HEK293 (cell line): Measurements from ENCODE around the gene NATD1.

ENCODE experiments used
- CTCF ChIA-PET: fragments of 350-600 bp; formaldehyde crosslinking; extraction: SDS; loops from one replicate; lab custom pipeline; 2021; ENCODE audit warnings: antibody characterized with exemption; lab: Yijun Ruan, JAX
- POLR2A ChIA-PET: fragments of 300-600 bp; formaldehyde crosslinking; extraction: SDS; loops from one replicate; lab custom pipeline; 2020; ENCODE audit warnings: antibody characterized with exemption, inconsistent platforms; lab: Yijun Ruan, JAX
- H3K27ac ChIP-seq: fragments of 200-500 bp; sonication (Bioruptor generic); 2 replicates; pipeline ENCODE4 v1.5.1; 2014; ENCODE audit warnings: low read depth, low read length, control low read depth, inconsistent platforms; ENCODE audit errors: extremely low read depth
- H3K36me3 ChIP-seq, 2 experiments: fragments of 200-500 bp in 1 of 2; sonication (Bioruptor generic) in 1 of 2; 1 replicate in 1 of 2; 2 replicates in 1 of 2; pipeline ENCODE4 v1.5.1; 2014 to 2017; ENCODE audit warnings: inconsistent platforms in 2 of 2, low read length in 2 of 2; ENCODE audit not compliant: control insufficient read depth in 2 of 2, insufficient read depth in 1 of 2
- H3K4me1 ChIP-seq: fragments of 200-500 bp; sonication (Bioruptor generic); 2 replicates; pipeline ENCODE4 v1.5.1; 2014; ENCODE audit warnings: mild to moderate bottlenecking, low read length, inconsistent platforms; ENCODE audit not compliant: control insufficient read depth, insufficient read depth
- H3K4me3 ChIP-seq: 2 replicates; pipeline ENCODE4 v1.5.1; 2011; ENCODE audit warnings: low read depth, mild to moderate bottlenecking, control low read depth, low read length, moderate library complexity
- H3K9me3 ChIP-seq: fragments of 200-500 bp; sonication (Bioruptor generic); 2 replicates; pipeline ENCODE4 v1.5.1; 2014; ENCODE audit warnings: low read depth, low read length, inconsistent platforms; ENCODE audit not compliant: control insufficient read depth, insufficient read depth
- ATF2 ChIP-seq: fragments of 450-650 bp; formaldehyde crosslinking; IDR thresholded peaks from 2 replicates; pipeline ENCODE4 v1.5.1; 2016; ENCODE audit warnings: missing biosample characterization, missing genetic modification characterization, low read depth
- MYNN ChIP-seq: fragments of 450-650 bp; formaldehyde crosslinking; IDR thresholded peaks from 2 replicates; pipeline ENCODE4 v1.5.1; 2016; ENCODE audit warnings: missing biosample characterization, missing genetic modification characterization, borderline replicate concordance
- OSR2 ChIP-seq: fragments of 450-650 bp; formaldehyde crosslinking; IDR thresholded peaks from 2 replicates; pipeline ENCODE4 v1.5.1; 2016; ENCODE audit warnings: missing biosample characterization, missing genetic modification characterization
- SP2 ChIP-seq: fragments of 450-650 bp; formaldehyde crosslinking; IDR thresholded peaks from 2 replicates; pipeline ENCODE4 v1.5.1; 2016; ENCODE audit warnings: missing biosample characterization, missing genetic modification characterization
- TRIM28 ChIP-seq: IDR thresholded peaks from 2 replicates; pipeline ENCODE4 v1.6.1; 2011; ENCODE audit warnings: low read length, control low read depth, borderline replicate concordance
- YY1 ChIP-seq: fragments of 450-650 bp; formaldehyde crosslinking; IDR thresholded peaks from 2 replicates; pipeline ENCODE4 v1.5.1; 2018; ENCODE audit warnings: missing biosample characterization, missing genetic modification characterization
- ZIC2 ChIP-seq: fragments of 450-650 bp; formaldehyde crosslinking; IDR thresholded peaks from 2 replicates; pipeline ENCODE4 v1.5.1; 2016; ENCODE audit warnings: missing biosample characterization, missing genetic modification characterization
- ZNF133 ChIP-seq: fragments of 450-650 bp; formaldehyde crosslinking; IDR thresholded peaks from 2 replicates; pipeline ENCODE4 v1.5.1; 2016; ENCODE audit warnings: missing biosample characterization, missing genetic modification characterization
- ZNF16 ChIP-seq: fragments of 450-650 bp; formaldehyde crosslinking; IDR thresholded peaks from 2 replicates; pipeline ENCODE4 v1.5.1; 2016; ENCODE audit warnings: low read depth, missing biosample characterization, missing genetic modification characterization
- ZNF324 ChIP-seq: fragments of 450-650 bp; formaldehyde crosslinking; IDR thresholded peaks from 2 replicates; pipeline ENCODE4 v1.5.1; 2016; ENCODE audit warnings: missing biosample characterization, missing genetic modification characterization
- ZNF48 ChIP-seq: fragments of 450-650 bp; formaldehyde crosslinking; IDR thresholded peaks from 2 replicates; pipeline ENCODE4 v1.5.1; 2016; ENCODE audit warnings: missing biosample characterization, missing genetic modification characterization
- ZNF521 ChIP-seq: fragments of 450-650 bp; formaldehyde crosslinking; IDR thresholded peaks from 2 replicates; pipeline ENCODE4 v1.5.1; 2017; ENCODE audit warnings: missing biosample characterization, mild to moderate bottlenecking, missing genetic modification characterization
- ZNF768 ChIP-seq: fragments of 450-650 bp; formaldehyde crosslinking; IDR thresholded peaks from 2 replicates; pipeline ENCODE4 v1.5.1; 2018; ENCODE audit warnings: missing biosample characterization, mild to moderate bottlenecking, missing genetic modification characterization
- ZNF830 ChIP-seq: fragments of 450-650 bp; IDR thresholded peaks from 2 replicates; pipeline ENCODE4 v1.5.0; 2018; ENCODE audit warnings: missing biosample characterization, missing genetic modification characterization, low read depth, mild to moderate bottlenecking, moderate library complexity
- ZXDB ChIP-seq: fragments of 450-650 bp; formaldehyde crosslinking; IDR thresholded peaks from 2 replicates; pipeline ENCODE4 v1.5.1; 2016; ENCODE audit warnings: missing biosample characterization, missing genetic modification characterization
- TF ChIP-seq, protein P1 (sequence below): fragments of 450-650 bp; formaldehyde crosslinking; conservative IDR thresholded peaks from 2 replicates; pipeline ENCODE4 v1.5.1; 2016; ENCODE audit warnings: low read depth, missing biosample characterization, missing genetic modification characterization
- TF ChIP-seq, protein P2 (sequence below): fragments of 450-650 bp; formaldehyde crosslinking; IDR thresholded peaks from 2 replicates; pipeline ENCODE4 v1.5.1; 2017; ENCODE audit warnings: missing biosample characterization, mild to moderate bottlenecking, missing genetic modification characterization, moderate library complexity
- TF ChIP-seq, protein P3 (sequence below): fragments of 450-650 bp; IDR thresholded peaks from 2 replicates; pipeline ENCODE4 v1.5.1; 2018; ENCODE audit warnings: missing biosample characterization, mild to moderate bottlenecking, missing genetic modification characterization

Gene NATD1

DNA sequence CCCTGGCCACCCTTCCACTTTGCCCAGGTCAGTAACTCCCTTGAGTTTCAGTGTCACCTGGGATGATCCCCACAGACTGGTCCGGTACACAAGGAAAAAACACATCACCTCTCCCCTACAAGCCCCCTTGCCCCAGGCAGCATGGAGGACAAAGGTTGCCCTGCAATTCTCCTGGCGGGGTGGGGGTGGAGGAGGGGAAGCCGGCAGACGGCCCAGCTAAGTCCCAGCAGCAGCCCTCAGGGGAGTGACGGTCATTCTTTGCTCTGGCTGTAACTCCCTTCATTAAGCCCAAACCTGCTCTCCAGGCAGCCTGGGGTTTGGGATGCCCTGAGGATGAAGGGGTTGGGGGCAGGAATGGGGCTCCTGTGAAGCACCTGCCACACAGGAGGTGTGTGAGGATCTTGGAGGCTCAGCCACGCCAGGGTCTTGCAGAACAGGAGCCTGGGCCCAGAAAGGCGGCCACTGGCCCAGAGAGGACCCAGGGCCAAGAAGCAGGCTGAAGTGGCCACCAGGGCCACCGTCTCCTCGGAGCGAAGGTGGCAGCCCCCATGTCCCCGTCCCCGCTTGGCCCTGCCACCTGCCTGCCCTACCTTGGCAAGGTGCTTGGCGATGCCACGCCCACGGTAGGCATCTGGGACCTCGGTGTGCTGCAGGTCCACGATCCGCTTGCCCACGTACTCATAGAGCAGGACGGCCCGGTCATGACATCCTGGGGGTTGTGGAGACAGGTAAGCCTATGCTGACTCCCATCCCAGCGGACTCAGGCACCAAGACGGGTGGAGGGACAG lies 9.5 kb downstream of the NATD1 start:
- no peak overlapping the region for H3K27ac ChIP-seq
- no peaks in the 10 kb centered on the region; the same call in 1 of the 2 replicates for H3K4me1 ChIP-seq
- ChIA-PET CTCF (no interaction called here), POLR2A (no interaction called here)
- H3K9me3 ChIP-seq = no peaks in the 10 kb centered on the region
- peaks cover 0 to 12% of the 10 kb centered on the region in 2 experiments; a peak in 2 of 3 replicates for H3K36me3 ChIP-seq
- H3K4me3 ChIP-seq = no peak overlapping the region
- TF ChIP-seq SP2 = no peak
- no peak for TF ChIP-seq ZNF133
- no peak for TF ChIP-seq ZNF16 (tag by site-specific recombination)
- no peak for TF ChIP-seq ZNF830 (tag by site-specific recombination)
- TF ChIP-seq, protein P1, sequence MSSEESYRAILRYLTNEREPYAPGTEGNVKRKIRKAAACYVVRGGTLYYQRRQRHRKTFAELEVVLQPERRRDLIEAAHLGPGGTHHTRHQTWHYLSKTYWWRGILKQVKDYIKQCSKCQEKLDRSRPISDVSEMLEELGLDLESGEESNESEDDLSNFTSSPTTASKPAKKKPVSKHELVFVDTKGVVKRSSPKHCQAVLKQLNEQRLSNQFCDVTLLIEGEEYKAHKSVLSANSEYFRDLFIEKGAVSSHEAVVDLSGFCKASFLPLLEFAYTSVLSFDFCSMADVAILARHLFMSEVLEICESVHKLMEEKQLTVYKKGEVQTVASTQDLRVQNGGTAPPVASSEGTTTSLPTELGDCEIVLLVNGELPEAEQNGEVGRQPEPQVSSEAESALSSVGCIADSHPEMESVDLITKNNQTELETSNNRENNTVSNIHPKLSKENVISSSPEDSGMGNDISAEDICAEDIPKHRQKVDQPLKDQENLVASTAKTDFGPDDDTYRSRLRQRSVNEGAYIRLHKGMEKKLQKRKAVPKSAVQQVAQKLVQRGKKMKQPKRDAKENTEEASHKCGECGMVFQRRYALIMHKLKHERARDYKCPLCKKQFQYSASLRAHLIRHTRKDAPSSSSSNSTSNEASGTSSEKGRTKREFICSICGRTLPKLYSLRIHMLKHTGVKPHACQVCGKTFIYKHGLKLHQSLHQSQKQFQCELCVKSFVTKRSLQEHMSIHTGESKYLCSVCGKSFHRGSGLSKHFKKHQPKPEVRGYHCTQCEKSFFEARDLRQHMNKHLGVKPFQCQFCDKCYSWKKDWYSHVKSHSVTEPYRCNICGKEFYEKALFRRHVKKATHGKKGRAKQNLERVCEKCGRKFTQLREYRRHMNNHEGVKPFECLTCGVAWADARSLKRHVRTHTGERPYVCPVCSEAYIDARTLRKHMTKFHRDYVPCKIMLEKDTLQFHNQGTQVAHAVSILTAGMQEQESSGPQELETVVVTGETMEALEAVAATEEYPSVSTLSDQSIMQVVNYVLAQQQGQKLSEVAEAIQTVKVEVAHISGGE (tag by site-specific recombination) = no peak
- TF ChIP-seq YY1 (tag by site-specific recombination) = no peak
- TF ChIP-seq ZNF48 (tag by site-specific recombination) = no peak
- no peak for TF ChIP-seq ZNF521
- no peak for TF ChIP-seq OSR2
- TF ChIP-seq, protein P2, sequence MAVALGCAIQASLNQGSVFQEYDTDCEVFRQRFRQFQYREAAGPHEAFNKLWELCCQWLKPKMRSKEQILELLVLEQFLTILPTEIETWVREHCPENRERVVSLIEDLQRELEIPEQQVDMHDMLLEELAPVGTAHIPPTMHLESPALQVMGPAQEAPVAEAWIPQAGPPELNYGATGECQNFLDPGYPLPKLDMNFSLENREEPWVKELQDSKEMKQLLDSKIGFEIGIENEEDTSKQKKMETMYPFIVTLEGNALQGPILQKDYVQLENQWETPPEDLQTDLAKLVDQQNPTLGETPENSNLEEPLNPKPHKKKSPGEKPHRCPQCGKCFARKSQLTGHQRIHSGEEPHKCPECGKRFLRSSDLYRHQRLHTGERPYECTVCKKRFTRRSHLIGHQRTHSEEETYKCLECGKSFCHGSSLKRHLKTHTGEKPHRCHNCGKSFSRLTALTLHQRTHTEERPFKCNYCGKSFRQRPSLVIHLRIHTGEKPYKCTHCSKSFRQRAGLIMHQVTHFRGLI (tag by site-specific recombination) = no peak
- no peak for TF ChIP-seq ATF2 (tag by site-specific recombination)

- POLR2A ChIA-PET = no interaction called here
- TF ChIP-seq ZNF768 (tag by site-specific recombination) (no peak), ZXDB (tag by site-specific recombination) (no peak), MYNN (tag by site-specific recombination) (no peak), ZNF324 (tag by site-specific recombination) (no peak), ZIC2 (tag by site-specific recombination) (peak; percentile 63), TRIM28 (no peak), OSR2 (no peak)
- TF ChIP-seq, protein P3, sequence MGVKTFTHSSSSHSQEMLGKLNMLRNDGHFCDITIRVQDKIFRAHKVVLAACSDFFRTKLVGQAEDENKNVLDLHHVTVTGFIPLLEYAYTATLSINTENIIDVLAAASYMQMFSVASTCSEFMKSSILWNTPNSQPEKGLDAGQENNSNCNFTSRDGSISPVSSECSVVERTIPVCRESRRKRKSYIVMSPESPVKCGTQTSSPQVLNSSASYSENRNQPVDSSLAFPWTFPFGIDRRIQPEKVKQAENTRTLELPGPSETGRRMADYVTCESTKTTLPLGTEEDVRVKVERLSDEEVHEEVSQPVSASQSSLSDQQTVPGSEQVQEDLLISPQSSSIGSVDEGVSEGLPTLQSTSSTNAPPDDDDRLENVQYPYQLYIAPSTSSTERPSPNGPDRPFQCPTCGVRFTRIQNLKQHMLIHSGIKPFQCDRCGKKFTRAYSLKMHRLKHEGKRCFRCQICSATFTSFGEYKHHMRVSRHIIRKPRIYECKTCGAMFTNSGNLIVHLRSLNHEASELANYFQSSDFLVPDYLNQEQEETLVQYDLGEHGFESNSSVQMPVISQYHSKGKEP = no peak
- TF ChIP-seq, all 188 proteins: peak for 1
- H3K4me1 ChIP-seq = no peaks in the 10 kb centered on the region; the same call in 1 of the 2 replicates
- CTCF ChIA-PET = no interaction called here
- peaks cover 0 to 12% of the 10 kb centered on the region in 2 experiments; a peak in 2 of 3 replicates for H3K36me3 ChIP-seq
- H3K9me3 ChIP-seq = no peaks in the 10 kb centered on the region
- H3K27ac ChIP-seq = no peak overlapping the region
- no peak overlapping the region for H3K4me3 ChIP-seq
Observed at GRCh38 chr17:21242780-21243515, 10.3 kb downstream of the NATD1 start.
